Sigmoid colon (tissue), 7 donors: ENCODE data around the gene AKTIP. TPM values are rescaled to one million over a fixed set of nuclear protein-coding genes. Genes with fewer than 3 reads are reported as not detected.

Experiments
- DNase-seq: peaks from one replicate; pipeline ENCODE4 v3.0.0-alpha.2; 2019
- H3K27ac ChIP-seq, 4 donors: fragments of 200-600 bp; sonication (generic); one replicate each; pipeline ENCODE4 v1.5.1; 2016 to 2019; ENCODE audit warnings: mild to moderate bottlenecking in 1 of 4
- H3K27me3 ChIP-seq, 3 donors: fragments of 200-600 bp; sonication (generic); one replicate each; pipeline ENCODE4 v1.5.1; 2019; ENCODE audit warnings: mild to moderate bottlenecking in 1 of 3
- H3K36me3 ChIP-seq, 4 donors: fragments of 200-600 bp; sonication (generic); one replicate each; pipeline ENCODE4 v1.5.1; 2016 to 2019
- H3K4me1 ChIP-seq, 4 donors: fragments of 200-600 bp; sonication (generic); one replicate each; pipeline ENCODE4 v1.5.1; 2017 to 2019
- H3K4me3 ChIP-seq, 4 donors: fragments of 200-600 bp; sonication (generic); one replicate each; pipeline ENCODE4 v1.5.1; 2017 to 2019; ENCODE audit warnings: mild to moderate bottlenecking in 2 of 4, moderate library complexity in 1 of 4
- H3K9me3 ChIP-seq, 4 donors: fragments of 200-600 bp in 3 of 4; sonication (generic) in 3 of 4; one replicate each; pipeline versions ENCODE4 v1.5.1 to v1.6.1; 2013 to 2019
- CTCF ChIP-seq, 4 experiments: fragments of 450-650 bp in 3 of 4; fragments of 200-600 bp in 1 of 4; IDR thresholded peaks; one replicate each; pipeline ENCODE4 v1.5.1; 2016 to 2019; ENCODE audit warnings: antibody characterized with exemption in 4 of 4, mild to moderate bottlenecking in 3 of 4, moderate library complexity in 2 of 4
- EP300 ChIP-seq, 4 donors: sonication (generic); formaldehyde crosslinking; IDR thresholded peaks; one replicate each; pipeline ENCODE4 v1.6.1; 2017; ENCODE audit warnings: antibody characterized with exemption in 4 of 4
- POLR2A ChIP-seq, 2 donors: fragments of 450-650 bp; IDR thresholded peaks; one replicate each; pipeline ENCODE4 v1.6.1; 2016; ENCODE audit warnings: antibody characterized with exemption in 2 of 2, mild to moderate bottlenecking in 2 of 2, moderate library complexity in 2 of 2
- POLR2AphosphoS5 ChIP-seq, 4 donors: sonication (generic); formaldehyde crosslinking; IDR thresholded peaks; one replicate each; pipeline ENCODE4 v1.6.1; 2017; ENCODE audit warnings: antibody characterized with exemption in 4 of 4
- WGBS, 2 donors: extraction: QIAGEN DNeasy Blood & Tissue Kit; methylation state at CpG; one replicate each; pipeline ENCODE4 v1.1.7; 2013; 5-methylcytosine and 5-hydroxymethylcytosine counted together
- intact Hi-C: fragments of 100-400 bp; cut with DNase I; formaldehyde crosslinking; loops from one replicate; pipeline ENCODE4 v1.15.1; 2023
- polyA plus RNA-seq, 3 donors: library from polyadenylated mRNA; stranded (reverse); fragments of 200-250 nt; gene quantifications; one replicate each; pipeline ENCODE4 v1.2.3, GENCODE V29; 2013
- total RNA-seq, 4 donors: library from RNA; depleted of rRNA; stranded (reverse); fragments of >200 nt; gene quantifications; one replicate each; pipeline ENCODE4 v1.1.0, GENCODE V29; 2016
- donor health status: healthy with polysubstance abuse.
- donor health status: Bipolar disorder and iron deficiency.
- donor health status: healthy.

The AKTIP gene
- total and polyA plus RNA-seq, 7 donors = 14.4 to 56.0 (median 39.5) TPM

GRCh38 chr16:53476867-53477266 lies 26.1 kb downstream of the AKTIP start:
- H3K9me3 ChIP-seq = no peaks in the 10 kb centered on the region
- H3K27ac ChIP-seq = no peak overlapping the region
- H3K4me3 ChIP-seq = no peak overlapping the region
- intact Hi-C loops = no loop called here
- H3K4me1 ChIP-seq = no peaks in the 10 kb centered on the region
- H3K27me3 ChIP-seq = no peaks in the 10 kb centered on the region
- TF ChIP-seq CTCF (IDR thresholded peaks at IDR 0.05) = no peak
- TF ChIP-seq EP300 (IDR thresholded peaks at IDR 0.05) = no peak
- peaks cover 9 to 74% (median 28%) of the 10 kb centered on the region in 4 donors for H3K36me3 ChIP-seq
- DNase-seq = no peak
- 82 to 85% methylated on average over 2 of the region's 2 CpGs for WGBS, 2 donors

GRCh38 chr16:53465606-53466280 lies 37.3 kb downstream of the AKTIP start:
- Histone ChIP-seq H3K4me3 (no peak overlapping the region), H3K36me3 (peaks cover 3 to 95% (median 25%) of the 10 kb centered on the region in 4 donors), H3K9me3 (no peaks in the 10 kb centered on the region), H3K27ac (no peak overlapping the region), H3K4me1 (no peaks in the 10 kb centered on the region), H3K27me3 (no peaks in the 10 kb centered on the region)
- DNase-seq = no peak
- 67 to 74% methylated on average over 6 of the region's 6 CpGs for WGBS, 2 donors
- intact Hi-C loops = no loop called here
- TF ChIP-seq EP300 (IDR thresholded peaks at IDR 0.05) = no peak
- TF ChIP-seq POLR2AphosphoS5 (IDR thresholded peaks at IDR 0.05) = no peak

- no peaks in the 10 kb centered on the region for H3K27me3 ChIP-seq
- no peak overlapping the region for H3K27ac ChIP-seq
- H3K4me1 ChIP-seq = no peaks in the 10 kb centered on the region
- 94% methylated on average over 8 of the region's 8 CpGs for WGBS, 2 donors
- peaks cover 0 to 98% (median 38%) of the 10 kb centered on the region in 4 donors for H3K36me3 ChIP-seq
- no peak for DNase-seq
- no peak for TF ChIP-seq EP300 (IDR thresholded peaks at IDR 0.05)
- no peak for TF ChIP-seq POLR2A (IDR thresholded peaks at IDR 0.05)
- TF ChIP-seq POLR2AphosphoS5 (IDR thresholded peaks at IDR 0.05) = no peak
- TF ChIP-seq CTCF (IDR thresholded peaks at IDR 0.05) = no peak
- intact Hi-C loops = no loop called here
- H3K9me3 ChIP-seq = no peaks in the 10 kb centered on the region
- no peak overlapping the region for H3K4me3 ChIP-seq
These were observed 44.4 kb downstream of the AKTIP start for GRCh38 chr16:53458635-53459034.

GRCh38 chr16:53457670-53458069 lies 45.3 kb downstream of the AKTIP start:
- H3K36me3 ChIP-seq = peaks cover 0 to 99% (median 38%) of the 10 kb centered on the region in 4 donors

GRCh38 chr16:53456625-53457024 lies 46.4 kb downstream of the AKTIP start:
- H3K4me3 ChIP-seq = no peak overlapping the region
- H3K36me3 ChIP-seq = peaks cover 0 to 99% (median 43%) of the 10 kb centered on the region in 4 donors
- no peaks in the 10 kb centered on the region for H3K4me1 ChIP-seq
- no peaks in the 10 kb centered on the region for H3K9me3 ChIP-seq
- intact Hi-C loops = no loop called here
- H3K27ac ChIP-seq = no peak overlapping the region
- TF ChIP-seq EP300 (IDR thresholded peaks at IDR 0.05) (no peak), POLR2AphosphoS5 (IDR thresholded peaks at IDR 0.05) (no peak), POLR2A (IDR thresholded peaks at IDR 0.05) (no peak), CTCF (IDR thresholded peaks at IDR 0.05) (no peak)
- no peaks in the 10 kb centered on the region for H3K27me3 ChIP-seq
- DNase-seq = no peak
- WGBS, 2 donors = 62 to 93% methylated on average over 2 of the region's 2 CpGs

More at GRCh38 chr16:53457670-53458069, 45.3 kb downstream of the AKTIP start:
- no peak for DNase-seq
- Histone ChIP-seq H3K4me1 (no peaks in the 10 kb centered on the region), H3K27ac (no peak overlapping the region), H3K9me3 (no peaks in the 10 kb centered on the region), H3K4me3 (no peak overlapping the region), H3K27me3 (no peaks in the 10 kb centered on the region)
- intact Hi-C loops = no loop called here
- 66 to 79% methylated on average over 2 of the region's 2 CpGs for WGBS, 2 donors
- no peak for TF ChIP-seq POLR2A (IDR thresholded peaks at IDR 0.05)
- TF ChIP-seq CTCF (IDR thresholded peaks at IDR 0.05) = no peak
- no peak for TF ChIP-seq EP300 (IDR thresholded peaks at IDR 0.05)
- TF ChIP-seq POLR2AphosphoS5 (IDR thresholded peaks at IDR 0.05) = no peak
